WTC11 (cell line): ENCODE data around the gene SLC25A27. TPM values are rescaled to one million over a fixed set of nuclear protein-coding genes. Genes with fewer than 3 reads are reported as not detected.

ENCODE experiments used
- ATAC-seq: fragments of 200-7000 bp; cut with Tn5 transposase; 2 replicates; pipeline ENCODE4 v1.10.0; 2021; ENCODE audit warnings: mild to moderate bottlenecking, moderate library complexity
- CTCF ChIA-PET: fragments of 300-600 bp; sonication (Branson Sonifier 250); formaldehyde crosslinking; loops from one replicate; lab custom pipeline; 2021; ENCODE audit warnings: antibody characterized with exemption; lab: Charles Lee
- POLR2A ChIA-PET: fragments of 350-600 bp; sonication (Branson Sonifier 250); formaldehyde crosslinking; loops from one replicate; lab custom pipeline; 2021; ENCODE audit warnings: antibody characterized with exemption; lab: Charles Lee
- DNase-seq: peaks from one replicate; pipeline ENCODE4 v3.0.0; 2021; ENCODE audit warnings: low spot score
- H3K27ac Mint-ChIP-seq: 2 replicates; pipeline ENCODE4 v1.8.0; 2021; ENCODE audit warnings: mixed read lengths
- H3K27me3 Mint-ChIP-seq: 2 replicates; pipeline ENCODE4 v1.8.0; 2021; ENCODE audit warnings: low read depth, mild to moderate bottlenecking, moderate library complexity, mixed read lengths
- H3K36me3 Mint-ChIP-seq: 2 replicates; pipeline ENCODE4 v1.8.0; 2021; ENCODE audit warnings: mixed read lengths
- H3K4me1 Mint-ChIP-seq: 2 replicates; pipeline ENCODE4 v1.8.0; 2022; ENCODE audit warnings: mixed read lengths
- H3K4me3 Mint-ChIP-seq: 2 replicates; pipeline ENCODE4 v1.8.0; 2021; ENCODE audit warnings: mild to moderate bottlenecking, moderate library complexity, mixed read lengths
- H3K9me3 Mint-ChIP-seq: 2 replicates; pipeline ENCODE4 v1.8.0; 2021; ENCODE audit warnings: mixed read lengths
- CREM ChIP-seq: sonication (generic); formaldehyde crosslinking; IDR thresholded peaks from 2 replicates; pipeline ENCODE4 v1.8.1; 2022; ENCODE audit warnings: mild to moderate bottlenecking, missing genetic modification reagents, moderate library complexity
- ELF4 ChIP-seq: sonication (generic); formaldehyde crosslinking; IDR thresholded peaks from 2 replicates; pipeline ENCODE4 v1.8.1; 2022; ENCODE audit warnings: low read depth, mild to moderate bottlenecking, moderate library complexity, missing genetic modification reagents
- EMX1 ChIP-seq: fragments of 250-450 bp; sonication (Bioruptor Pico); IDR thresholded peaks from 2 replicates; pipeline ENCODE4 v1.8.0; 2021; ENCODE audit warnings: mild to moderate bottlenecking
- MLX ChIP-seq: sonication (generic); formaldehyde crosslinking; IDR thresholded peaks from 2 replicates; pipeline ENCODE4 v1.8.1; 2023; ENCODE audit warnings: mild to moderate bottlenecking, missing genetic modification reagents, moderate library complexity
- NFYB ChIP-seq: sonication (generic); formaldehyde crosslinking; conservative IDR thresholded peaks from 2 replicates; pipeline ENCODE4 v1.8.0; 2022; ENCODE audit warnings: low read depth, missing genetic modification reagents
- NR2C2 ChIP-seq: sonication (generic); formaldehyde crosslinking; IDR thresholded peaks from 2 replicates; pipeline ENCODE4 v1.8.0; 2022; ENCODE audit warnings: mild to moderate bottlenecking, missing genetic modification reagents
- PRDM15 ChIP-seq: sonication (generic); formaldehyde crosslinking; IDR thresholded peaks from 2 replicates; pipeline ENCODE4 v1.8.0; 2022; ENCODE audit warnings: missing genetic modification reagents
- RORB ChIP-seq: fragments of 250-450 bp; sonication (Bioruptor Pico); IDR thresholded peaks from 2 replicates; pipeline ENCODE4 v1.9.0; 2021; ENCODE audit warnings: mild to moderate bottlenecking
- SMAD4 ChIP-seq: sonication (generic); formaldehyde crosslinking; IDR thresholded peaks from 2 replicates; pipeline ENCODE4 v1.8.0; 2022; ENCODE audit warnings: mild to moderate bottlenecking, missing genetic modification reagents
- TEAD4 ChIP-seq: sonication (generic); formaldehyde crosslinking; IDR thresholded peaks from 2 replicates; pipeline ENCODE4 v1.8.0; 2022; ENCODE audit warnings: mild to moderate bottlenecking, missing genetic modification reagents
- TP53 ChIP-seq: sonication (generic); formaldehyde crosslinking; IDR thresholded peaks from 2 replicates; pipeline ENCODE4 v1.8.1; 2023; ENCODE audit warnings: mild to moderate bottlenecking, missing genetic modification reagents
- ZMAT4 ChIP-seq: fragments of 250-450 bp; sonication (Bioruptor Pico); IDR thresholded peaks from 2 replicates; pipeline ENCODE4 v1.9.0; 2021; ENCODE audit warnings: mild to moderate bottlenecking
- ZNF423 ChIP-seq: fragments of 250-450 bp; sonication (Bioruptor Pico); IDR thresholded peaks from 2 replicates; pipeline ENCODE4 v2.1.2; 2022; ENCODE audit warnings: mild to moderate bottlenecking, moderate library complexity
- total RNA-seq: library from RNA; stranded (reverse); gene quantifications from 3 replicates; pipeline ENCODE4 v1.2.3, GENCODE V29; 2021
- TF ChIP-seq, protein P1 (sequence below): sonication (generic); formaldehyde crosslinking; IDR thresholded peaks from 2 replicates; pipeline ENCODE4 v1.8.1; 2022; ENCODE audit warnings: mild to moderate bottlenecking, moderate library complexity, missing genetic modification reagents
- TF ChIP-seq, protein P2 (sequence below): sonication (generic); formaldehyde crosslinking; IDR thresholded peaks from 2 replicates; pipeline ENCODE4 v1.8.0; 2023; ENCODE audit warnings: mild to moderate bottlenecking, missing genetic modification reagents
- TF ChIP-seq, protein P3 (sequence below): sonication (generic); formaldehyde crosslinking; IDR thresholded peaks from 2 replicates; pipeline ENCODE4 v1.8.1; 2022; ENCODE audit warnings: mild to moderate bottlenecking, missing genetic modification reagents, moderate library complexity, borderline replicate concordance
- TF ChIP-seq, protein P4 (sequence below): sonication (generic); formaldehyde crosslinking; IDR thresholded peaks from 2 replicates; pipeline ENCODE4 v1.8.1; 2023; ENCODE audit warnings: mild to moderate bottlenecking, missing genetic modification reagents

SLC25A27 gene
- total RNA-seq, 1 experiment from 2014 or later, result 10.9 TPM

DNA sequence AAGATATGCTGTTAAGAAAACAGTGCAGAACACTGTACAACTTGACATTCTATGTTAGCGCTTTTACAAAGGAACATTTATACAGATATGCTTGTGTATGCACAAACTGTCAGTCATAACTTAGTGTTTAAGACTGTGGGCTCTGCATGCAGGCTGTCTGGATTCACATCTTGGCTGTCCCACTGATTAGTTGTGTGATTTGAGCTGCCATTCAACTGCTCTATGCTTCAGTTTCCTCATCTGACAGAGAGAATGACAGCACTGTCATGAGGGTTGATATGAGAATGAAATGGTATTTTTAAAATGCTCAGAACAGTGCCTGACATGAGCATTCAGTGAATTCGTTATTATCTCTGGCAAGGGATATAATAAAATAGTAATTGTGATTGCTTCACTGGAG lies 8.7 kb downstream of the SLC25A27 start:
- DNase-seq (no peak), ATAC-seq (no peak)
- Mint-ChIP-seq H3K27ac (no peak overlapping the region), H3K36me3 (no peaks in the 10 kb centered on the region), H3K4me3 (no peak overlapping the region), H3K9me3 (no peaks in the 10 kb centered on the region), H3K27me3 (no peaks in the 10 kb centered on the region), H3K4me1 (no peaks in the 10 kb centered on the region)
- no peak for TF ChIP-seq NFYB (CRISPR knock-in tag)
- TF ChIP-seq CREM (CRISPR knock-in tag), result no peak
- TF ChIP-seq, protein P1, sequence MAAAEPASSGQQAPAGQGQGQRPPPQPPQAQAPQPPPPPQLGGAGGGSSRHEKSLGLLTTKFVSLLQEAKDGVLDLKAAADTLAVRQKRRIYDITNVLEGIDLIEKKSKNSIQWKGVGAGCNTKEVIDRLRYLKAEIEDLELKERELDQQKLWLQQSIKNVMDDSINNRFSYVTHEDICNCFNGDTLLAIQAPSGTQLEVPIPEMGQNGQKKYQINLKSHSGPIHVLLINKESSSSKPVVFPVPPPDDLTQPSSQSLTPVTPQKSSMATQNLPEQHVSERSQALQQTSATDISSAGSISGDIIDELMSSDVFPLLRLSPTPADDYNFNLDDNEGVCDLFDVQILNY, result no peak
- TF ChIP-seq TP53 (CRISPR knock-in tag), result no peak
- TF ChIP-seq, protein P2, sequence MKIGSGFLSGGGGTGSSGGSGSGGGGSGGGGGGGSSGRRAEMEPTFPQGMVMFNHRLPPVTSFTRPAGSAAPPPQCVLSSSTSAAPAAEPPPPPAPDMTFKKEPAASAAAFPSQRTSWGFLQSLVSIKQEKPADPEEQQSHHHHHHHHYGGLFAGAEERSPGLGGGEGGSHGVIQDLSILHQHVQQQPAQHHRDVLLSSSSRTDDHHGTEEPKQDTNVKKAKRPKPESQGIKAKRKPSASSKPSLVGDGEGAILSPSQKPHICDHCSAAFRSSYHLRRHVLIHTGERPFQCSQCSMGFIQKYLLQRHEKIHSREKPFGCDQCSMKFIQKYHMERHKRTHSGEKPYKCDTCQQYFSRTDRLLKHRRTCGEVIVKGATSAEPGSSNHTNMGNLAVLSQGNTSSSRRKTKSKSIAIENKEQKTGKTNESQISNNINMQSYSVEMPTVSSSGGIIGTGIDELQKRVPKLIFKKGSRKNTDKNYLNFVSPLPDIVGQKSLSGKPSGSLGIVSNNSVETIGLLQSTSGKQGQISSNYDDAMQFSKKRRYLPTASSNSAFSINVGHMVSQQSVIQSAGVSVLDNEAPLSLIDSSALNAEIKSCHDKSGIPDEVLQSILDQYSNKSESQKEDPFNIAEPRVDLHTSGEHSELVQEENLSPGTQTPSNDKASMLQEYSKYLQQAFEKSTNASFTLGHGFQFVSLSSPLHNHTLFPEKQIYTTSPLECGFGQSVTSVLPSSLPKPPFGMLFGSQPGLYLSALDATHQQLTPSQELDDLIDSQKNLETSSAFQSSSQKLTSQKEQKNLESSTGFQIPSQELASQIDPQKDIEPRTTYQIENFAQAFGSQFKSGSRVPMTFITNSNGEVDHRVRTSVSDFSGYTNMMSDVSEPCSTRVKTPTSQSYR (CRISPR knock-in tag), result no peak
- TF ChIP-seq ZMAT4, result no peak
- TF ChIP-seq MLX (CRISPR knock-in tag), result no peak
- TF ChIP-seq SMAD4, result no peak
- TF ChIP-seq RORB (CRISPR knock-in tag), result no peak
- TF ChIP-seq, protein P3, sequence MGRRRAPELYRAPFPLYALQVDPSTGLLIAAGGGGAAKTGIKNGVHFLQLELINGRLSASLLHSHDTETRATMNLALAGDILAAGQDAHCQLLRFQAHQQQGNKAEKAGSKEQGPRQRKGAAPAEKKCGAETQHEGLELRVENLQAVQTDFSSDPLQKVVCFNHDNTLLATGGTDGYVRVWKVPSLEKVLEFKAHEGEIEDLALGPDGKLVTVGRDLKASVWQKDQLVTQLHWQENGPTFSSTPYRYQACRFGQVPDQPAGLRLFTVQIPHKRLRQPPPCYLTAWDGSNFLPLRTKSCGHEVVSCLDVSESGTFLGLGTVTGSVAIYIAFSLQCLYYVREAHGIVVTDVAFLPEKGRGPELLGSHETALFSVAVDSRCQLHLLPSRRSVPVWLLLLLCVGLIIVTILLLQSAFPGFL (CRISPR knock-in tag), result no peak
- TF ChIP-seq, protein P4, sequence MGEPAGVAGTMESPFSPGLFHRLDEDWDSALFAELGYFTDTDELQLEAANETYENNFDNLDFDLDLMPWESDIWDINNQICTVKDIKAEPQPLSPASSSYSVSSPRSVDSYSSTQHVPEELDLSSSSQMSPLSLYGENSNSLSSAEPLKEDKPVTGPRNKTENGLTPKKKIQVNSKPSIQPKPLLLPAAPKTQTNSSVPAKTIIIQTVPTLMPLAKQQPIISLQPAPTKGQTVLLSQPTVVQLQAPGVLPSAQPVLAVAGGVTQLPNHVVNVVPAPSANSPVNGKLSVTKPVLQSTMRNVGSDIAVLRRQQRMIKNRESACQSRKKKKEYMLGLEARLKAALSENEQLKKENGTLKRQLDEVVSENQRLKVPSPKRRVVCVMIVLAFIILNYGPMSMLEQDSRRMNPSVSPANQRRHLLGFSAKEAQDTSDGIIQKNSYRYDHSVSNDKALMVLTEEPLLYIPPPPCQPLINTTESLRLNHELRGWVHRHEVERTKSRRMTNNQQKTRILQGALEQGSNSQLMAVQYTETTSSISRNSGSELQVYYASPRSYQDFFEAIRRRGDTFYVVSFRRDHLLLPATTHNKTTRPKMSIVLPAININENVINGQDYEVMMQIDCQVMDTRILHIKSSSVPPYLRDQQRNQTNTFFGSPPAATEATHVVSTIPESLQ (CRISPR knock-in tag), result no peak
- TF ChIP-seq TEAD4, result no peak
- no peak for TF ChIP-seq ZNF423 (CRISPR knock-in tag)
- no peak for TF ChIP-seq EMX1 (CRISPR knock-in tag)
- TF ChIP-seq ELF4 (CRISPR knock-in tag), result no peak
- TF ChIP-seq PRDM15 (CRISPR knock-in tag), result no peak
- no peak for TF ChIP-seq NR2C2 (CRISPR knock-in tag)
- ChIA-PET CTCF (no interaction called here), POLR2A (no interaction called here)
